HG03280 (cell line): ENCODE data around the gene TMEM42.
"Not testable (repeated sequence)": the region's sequence is repeated elsewhere in the genome, so short reads cannot be mapped to it uniquely, and the experiment has no call there.

Source experiments
- ATAC-seq: cut with Tn5 transposase; IDR thresholded peaks from one replicate; pipeline ENCODE4 v1.9.1; 2021; ENCODE audit warnings: mild to moderate bottlenecking, moderate library complexity; ENCODE audit not compliant: unreplicated experiment

The TMEM42 gene

DNA sequence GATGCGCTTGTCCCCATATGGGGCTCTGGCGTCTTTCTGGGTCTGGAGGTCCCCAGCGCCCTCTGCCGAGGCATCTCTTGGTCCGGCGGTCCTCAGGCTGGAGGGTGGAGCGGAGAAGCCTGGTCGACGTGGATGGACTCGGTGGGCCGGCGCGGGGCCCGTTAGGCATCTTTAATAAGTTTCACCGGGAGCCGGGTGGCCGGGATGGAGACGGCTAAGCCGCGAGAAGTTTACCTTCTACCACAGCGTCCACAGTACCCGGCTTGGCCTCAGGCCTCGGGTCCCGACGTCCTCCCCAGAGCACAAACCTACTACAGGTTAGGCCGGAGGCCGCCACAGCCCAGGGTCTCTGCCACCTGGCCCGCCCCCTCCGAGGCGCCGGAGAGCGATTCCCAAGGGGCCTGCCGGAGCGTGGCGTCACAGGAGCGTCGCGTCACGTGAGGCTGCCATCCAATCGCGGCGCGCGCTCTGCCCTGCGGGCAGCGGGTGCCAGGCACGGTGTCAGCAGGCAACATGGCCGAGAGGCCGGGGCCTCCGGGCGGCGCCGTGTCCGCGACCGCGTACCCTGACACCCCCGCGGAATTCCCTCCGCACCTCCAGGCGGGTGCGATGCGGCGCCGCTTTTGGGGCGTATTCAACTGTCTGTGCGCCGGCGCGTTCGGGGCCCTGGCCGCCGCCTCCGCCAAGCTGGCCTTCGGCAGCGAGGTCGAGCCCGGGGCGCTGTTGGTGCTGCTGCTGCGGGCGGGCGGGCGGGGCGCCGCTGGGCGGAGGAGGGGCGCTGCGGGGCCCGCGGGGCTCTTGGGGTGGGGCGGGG, at the start of gene TMEM42:
TMEM42 (plus strand) TSS at position 501 of the 814 bp plus-strand sequence; CDS start at position 514, 13 bp downstream.
- ATAC-seq = peak; percentile 97

DNA sequence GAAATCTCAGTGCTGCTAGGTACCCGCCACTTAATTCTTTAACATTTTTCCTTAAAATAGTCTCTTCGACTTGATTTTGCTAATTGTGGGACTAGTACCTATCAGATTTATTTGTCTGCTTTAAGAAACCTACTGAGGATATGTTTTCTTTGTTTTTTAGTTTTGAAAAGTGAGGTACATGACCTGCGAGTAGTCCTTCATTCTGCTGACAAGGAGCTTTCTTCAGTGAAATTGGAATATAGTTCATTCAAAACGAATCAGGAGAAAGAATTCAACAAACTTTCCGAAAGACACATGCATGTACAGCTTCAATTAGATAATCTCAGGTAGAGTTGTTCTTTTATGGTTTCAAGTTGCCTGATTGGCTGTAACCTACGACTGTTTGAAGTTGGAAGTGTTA, 47.0 kb upstream of the TMEM42 start:
- no peak for ATAC-seq

DNA sequence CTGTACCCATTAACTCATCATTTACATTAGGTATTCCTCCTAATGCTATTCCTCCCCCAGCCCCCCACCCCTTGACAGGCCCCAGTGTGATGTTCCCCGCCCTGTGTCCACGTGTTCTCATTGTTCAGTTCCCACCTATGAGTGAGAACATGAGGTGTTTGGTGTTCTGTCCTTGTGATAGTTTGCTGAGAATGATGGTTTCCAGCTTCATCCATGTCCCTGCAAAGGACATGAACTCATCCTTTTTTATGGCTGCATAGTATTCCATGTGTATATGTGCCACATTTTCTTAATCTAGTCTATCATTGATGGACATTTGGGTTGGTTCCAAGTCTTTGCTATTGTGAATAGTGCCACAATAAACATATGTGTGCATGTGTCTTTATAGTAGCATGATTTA, 45.4 kb upstream of the TMEM42 start:
- ATAC-seq = not testable (repeated sequence)

DNA sequence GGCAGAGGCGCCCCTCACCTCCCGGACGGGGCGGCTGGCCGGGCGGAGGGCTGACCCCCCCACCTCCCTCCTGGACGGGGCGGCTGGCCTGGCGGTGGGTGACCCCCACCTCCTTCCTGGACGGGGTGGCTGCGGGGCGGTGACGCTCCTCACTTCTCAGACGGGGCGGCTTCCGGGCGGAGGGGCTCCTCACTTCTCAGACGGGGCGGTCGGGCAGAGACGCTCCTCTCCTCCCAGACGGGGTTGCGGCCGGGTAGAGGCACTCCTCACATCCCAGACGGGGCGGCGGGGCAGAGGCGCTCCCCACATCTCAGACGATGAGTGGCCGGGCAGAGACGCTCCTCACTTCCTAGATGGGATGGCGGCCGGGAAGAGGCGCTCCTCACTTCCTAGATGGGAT, 40.5 kb upstream of the TMEM42 start:
- not testable (repeated sequence) for ATAC-seq

DNA sequence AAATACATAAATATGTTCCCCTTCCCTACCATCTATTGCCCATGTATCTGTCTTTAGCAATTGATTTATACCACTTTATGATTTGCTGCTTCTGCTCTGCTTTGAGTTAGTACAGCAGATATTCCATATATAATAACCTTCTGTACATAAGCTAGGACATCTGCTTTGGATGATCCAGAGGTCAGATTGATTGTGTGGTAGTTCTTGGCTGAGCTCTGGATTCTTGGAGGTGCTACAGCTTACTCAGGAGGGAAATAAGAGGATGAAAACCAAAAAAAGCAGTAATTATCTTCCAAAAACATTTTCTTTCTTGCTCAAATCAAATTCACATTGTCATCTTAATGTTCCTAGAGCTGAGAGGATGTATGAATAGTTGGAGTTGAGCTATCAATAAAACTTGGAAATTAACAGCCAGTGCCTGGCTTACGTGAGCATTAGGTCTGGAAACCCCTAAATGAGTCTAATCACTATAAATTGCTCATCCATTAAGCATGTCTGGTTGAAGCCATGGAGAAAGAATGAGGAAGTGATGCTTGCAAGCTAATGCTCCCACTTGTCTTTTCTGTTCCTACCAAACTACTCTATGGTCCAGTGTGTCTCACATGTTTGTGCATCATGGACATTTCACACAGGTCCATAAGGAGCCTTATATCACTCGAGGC, 36.3 kb upstream of the TMEM42 start:
- no peak for ATAC-seq

DNA sequence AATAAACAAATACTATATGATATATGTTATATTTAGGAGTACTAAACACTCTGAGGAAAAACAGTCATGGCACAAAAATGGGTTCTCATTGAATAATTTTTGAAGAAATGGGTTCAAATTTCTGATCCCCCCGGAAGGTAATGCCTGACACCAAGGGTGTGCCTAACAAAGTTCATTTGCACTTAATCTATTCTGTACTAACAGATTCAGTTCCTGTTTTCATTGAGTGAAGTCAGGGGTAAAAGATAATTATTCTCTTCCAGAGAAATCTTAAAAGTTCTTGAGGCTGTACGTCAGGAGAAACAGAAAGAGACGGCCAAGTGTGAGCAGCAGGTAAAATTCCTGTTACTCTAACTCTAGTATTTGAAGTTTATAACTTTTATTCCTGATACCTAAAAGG, 34.5 kb upstream of the TMEM42 start:
- ATAC-seq = no peak

DNA sequence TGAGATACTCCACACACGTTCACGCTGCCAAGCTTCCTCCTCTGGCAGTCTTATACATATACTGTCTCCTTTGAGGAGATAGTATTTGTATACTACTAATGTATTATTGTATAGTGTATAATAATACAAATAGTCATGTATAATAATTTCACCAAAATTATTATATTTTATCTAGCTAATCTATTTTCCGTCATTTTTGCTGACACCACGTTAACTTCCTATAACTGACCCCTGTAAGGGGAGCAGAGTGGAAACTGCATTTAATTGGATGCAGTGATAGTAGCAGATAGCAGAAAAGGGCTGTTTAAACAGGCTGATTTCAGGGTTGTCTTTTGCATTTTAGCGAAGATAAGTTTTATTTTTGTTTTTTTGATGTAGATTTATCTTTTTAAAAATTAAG, 30.5 kb upstream of the TMEM42 start:
- no peak for ATAC-seq

DNA sequence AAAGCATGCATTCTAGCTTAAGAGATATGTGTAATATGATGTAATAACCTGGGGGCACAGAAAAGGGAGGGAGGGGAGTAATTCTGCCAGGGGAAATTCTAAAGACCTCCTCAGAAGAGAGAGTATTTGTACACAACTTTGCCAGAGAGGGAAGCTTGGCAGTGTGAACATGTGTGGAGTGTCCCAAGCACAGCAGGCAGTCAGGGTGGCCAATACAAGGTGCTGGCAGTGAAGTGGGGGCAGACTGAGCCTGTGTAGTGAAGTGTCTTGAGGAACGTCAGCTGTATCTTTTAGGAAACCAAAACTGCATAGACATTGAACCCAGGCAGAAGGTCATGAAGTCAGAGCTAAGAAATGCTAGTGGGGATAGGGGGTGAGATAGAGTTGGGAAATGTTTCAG, 29.7 kb upstream of the TMEM42 start:
- ATAC-seq = no peak

DNA sequence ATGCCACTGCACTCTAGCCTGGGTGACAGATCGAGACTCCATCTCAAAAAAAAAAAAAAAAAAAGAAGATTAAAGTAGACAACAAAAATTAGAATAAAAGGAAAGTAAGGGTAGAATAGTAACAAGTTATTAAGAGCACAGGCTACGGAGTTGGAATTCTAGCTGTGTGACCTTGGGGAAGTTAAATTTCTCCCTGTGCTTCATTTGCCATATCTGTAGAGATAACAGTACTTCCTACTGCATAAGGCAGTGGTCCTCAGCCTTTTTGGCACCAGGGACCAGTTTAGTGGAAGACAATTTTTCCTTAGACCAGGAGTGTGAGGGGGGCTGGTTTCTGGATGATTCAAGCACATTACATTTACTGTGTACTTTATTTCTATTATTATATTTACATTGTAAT, 28.7 kb upstream of the TMEM42 start:
- no peak for ATAC-seq

DNA sequence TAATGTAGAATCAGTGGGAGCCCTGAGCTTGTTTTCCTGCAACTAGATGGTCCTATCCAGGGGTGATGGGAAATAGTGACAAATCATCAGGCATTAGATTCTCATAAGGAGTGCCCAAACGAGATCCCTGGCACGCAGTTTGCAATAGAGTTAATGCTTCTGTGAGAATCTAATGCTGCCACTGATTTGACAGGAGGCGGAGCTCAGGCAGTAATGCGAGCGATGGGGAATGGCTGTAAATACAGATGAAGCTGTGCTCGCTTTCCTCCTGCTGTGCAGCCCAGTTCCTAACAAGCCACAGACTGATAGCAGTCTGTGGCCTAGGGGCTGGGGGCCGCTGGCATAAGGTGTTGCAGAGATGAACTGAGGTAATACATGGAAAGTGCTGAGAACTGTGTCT, 28.3 kb upstream of the TMEM42 start:
- no peak for ATAC-seq

DNA sequence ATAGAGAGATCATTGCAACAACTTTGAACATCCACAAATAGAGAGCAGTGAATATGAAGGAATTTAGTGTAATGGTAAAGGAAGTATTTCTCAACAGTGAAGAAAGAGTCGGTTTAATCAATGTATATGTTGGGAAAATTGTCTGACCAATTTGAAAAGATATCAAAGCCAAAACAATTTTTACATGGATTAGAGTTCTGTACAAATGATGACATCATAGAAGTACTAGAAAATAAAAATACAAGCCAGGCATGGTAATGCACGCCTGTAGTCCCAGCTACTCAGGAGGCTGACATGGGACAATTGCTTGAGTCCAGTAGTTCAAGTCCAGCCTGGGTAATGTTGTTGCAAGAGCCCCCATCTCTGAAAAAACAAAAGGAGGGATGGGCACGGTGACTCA, 26.0 kb upstream of the TMEM42 start:
- no peak for ATAC-seq

DNA sequence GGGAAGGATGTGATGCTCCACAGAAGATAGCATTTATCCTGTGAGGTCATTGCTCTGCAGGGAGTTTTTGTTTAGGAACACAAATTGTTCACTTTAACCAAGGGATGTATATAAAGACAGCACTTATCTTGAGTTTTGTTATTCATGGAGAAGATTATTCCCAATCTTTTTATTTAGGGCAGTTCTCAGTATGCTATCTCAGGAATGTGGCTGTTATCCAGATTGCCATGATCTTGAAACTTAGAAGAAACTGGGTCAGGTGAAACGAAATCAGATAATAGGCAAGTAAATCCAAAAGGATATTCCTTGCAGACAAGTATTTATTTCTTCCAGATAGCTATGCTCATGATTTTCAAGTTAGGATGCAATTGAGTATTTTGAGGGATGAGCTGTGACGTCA, 19.3 kb upstream of the TMEM42 start:
- ATAC-seq = no peak

DNA sequence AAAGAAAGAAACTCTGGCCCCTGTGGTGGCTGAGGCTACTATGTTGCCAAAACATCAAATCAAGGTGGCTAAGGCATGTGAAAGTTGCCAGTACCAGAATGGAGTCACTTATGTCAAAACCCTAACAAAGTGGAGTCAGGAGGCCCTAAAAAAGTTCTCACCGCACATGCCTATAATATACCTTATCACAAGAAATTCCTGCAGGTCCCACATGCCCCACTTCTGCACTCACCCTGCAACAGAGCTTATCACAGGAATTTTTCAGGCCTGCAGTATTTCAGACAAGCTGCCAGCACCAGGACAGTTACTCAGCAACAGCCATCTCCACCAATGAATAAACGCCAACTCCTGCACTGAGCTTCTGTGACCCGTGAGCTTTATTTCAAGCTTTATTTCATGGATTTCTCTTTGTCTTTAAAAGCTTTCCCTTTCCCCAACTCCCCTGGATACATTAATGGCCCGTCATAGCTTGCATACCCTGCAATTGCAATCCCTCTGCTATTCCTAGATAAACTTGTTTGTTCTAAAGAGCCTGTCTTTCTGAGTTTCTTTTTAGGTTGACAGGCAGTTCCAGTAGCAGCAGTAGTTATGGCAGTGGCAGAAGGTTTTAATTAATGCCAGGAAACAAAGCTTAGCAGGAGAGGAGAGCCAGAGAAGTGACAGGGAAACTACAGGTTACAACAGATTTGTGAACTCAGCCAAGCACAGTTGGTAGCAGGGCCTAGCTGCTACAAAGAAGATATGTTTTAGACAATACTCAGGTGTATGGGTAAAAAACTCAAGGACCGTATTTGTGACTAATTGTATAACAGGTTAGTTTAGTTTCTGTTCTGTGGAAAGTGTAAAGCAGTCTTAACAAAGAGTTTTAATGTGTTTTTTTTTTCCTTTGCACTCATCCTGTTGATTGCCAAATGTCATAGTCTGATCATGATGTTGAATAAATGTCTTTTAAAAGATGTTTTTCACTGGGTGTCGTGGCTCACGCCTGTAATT, 15.9 kb upstream of the TMEM42 start:
- ATAC-seq = no peak

DNA sequence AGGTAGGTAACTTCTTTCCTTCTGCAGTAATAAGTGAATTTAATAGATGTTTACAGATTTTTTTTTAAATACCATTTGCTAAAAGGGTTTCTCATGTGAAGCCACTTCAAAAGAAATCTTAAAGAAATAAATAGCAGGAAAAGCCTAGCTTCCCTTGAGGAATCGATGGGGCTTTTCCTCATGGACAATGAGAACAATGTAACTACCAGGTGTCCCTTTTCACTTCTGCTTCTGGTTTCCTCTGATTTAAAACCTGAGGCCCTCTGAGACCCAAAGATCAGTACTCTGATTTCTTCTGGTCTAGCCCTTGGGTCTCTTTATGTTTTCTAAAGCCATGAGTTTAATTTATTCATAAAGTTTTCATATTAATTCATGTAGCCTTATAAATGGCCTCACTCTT, 13.1 kb upstream of the TMEM42 start:
- no peak for ATAC-seq

DNA sequence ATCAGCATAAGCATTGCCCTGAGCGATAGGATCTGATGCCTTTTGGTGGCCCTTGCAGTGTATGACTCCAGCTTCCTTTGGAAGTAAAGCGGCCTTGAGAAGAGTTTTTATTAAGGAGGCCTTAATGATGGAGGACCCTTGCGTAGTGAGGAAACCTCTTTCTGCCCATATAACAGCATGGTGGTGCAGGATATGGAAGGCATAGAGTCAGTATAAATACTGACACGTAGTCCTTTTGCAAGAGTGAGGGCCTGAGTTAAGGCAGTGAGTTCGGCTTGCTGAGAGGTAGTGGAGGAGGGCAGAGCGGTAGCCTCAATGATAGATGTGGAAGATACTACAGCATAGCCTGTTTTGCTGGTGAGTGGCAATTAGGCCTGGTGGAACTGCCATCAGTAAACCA, 5.0 kb upstream of the TMEM42 start:
- ATAC-seq = not testable (repeated sequence)

DNA sequence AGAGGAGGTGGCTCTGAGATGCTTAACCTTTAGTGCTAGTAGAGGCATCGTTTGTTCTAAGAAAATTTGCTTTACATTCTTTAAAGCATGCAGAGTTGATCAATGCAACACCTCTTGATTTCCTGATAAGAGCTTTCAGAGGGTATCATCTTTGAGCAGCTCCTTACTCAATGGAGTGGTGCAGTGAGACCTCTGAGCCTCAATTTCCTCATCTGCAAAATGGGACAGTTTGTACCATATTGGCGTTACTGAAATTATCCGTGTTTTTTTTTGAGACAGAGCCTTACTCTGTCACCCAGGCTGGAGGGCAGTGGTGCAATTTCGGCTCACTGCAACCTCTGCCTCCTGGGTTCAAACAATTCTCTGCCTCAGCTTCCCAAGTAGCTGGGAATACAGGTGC, 1.6 kb upstream of the TMEM42 start:
- no peak for ATAC-seq

DNA sequence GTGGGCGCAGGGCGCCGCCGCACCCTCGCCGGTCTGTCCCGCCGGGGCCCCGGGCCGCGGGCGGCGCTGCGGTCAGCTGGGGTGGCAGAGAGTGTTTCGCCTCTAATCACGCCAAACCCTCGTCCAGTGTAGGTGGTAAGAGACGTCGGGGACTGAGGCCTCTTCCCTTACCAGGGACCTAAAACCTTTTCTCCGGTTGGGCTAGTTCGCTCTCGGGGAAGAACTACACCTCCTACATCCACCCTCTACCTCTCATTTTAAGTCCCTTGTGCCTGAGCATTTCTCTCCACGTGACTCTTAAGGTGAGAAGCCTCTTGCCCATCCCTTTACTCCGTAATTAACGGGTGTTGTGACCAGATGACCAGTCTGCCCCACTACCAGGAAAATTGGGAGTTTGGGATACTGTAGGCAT, 520 bp downstream of the TMEM42 start:
- peak; percentile 29 for ATAC-seq

DNA sequence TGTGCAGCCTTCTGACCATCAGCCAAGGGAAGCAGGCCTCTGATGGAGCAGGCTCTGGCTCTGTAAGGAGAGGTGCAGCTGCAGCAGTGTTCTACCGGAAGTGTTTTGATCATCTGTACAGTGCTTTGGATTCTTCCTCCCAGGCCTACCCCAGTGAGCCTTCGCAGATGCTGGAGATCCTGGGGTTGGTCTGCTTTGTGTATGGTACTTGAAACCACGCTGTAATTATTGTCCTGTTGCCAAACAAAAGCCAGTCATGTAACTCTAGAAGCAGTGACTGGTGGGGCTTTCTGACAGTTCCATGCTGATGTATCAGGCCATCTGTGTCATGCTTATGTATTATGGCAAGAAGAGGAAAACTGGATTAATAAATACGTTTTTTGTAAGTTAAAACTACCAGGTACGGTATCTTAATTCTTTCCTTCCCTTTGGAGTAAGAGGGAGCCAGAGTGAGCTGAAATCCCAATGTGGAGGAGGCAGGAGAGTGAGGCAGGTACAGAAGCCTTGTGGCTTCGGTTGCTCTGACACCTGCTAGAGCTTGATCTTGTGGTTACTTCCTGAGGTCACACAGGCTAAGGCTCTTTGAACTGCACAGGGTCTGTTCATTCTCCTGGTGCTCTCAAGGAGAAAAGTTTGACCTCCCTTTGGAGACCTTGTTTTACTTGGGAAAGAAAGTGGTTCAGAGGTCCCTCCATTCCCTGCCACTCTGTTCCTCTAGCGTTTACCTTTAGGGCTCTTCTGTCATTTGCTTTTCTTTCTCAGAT, 3.7 kb downstream of the TMEM42 start:
- ATAC-seq = no peak

DNA sequence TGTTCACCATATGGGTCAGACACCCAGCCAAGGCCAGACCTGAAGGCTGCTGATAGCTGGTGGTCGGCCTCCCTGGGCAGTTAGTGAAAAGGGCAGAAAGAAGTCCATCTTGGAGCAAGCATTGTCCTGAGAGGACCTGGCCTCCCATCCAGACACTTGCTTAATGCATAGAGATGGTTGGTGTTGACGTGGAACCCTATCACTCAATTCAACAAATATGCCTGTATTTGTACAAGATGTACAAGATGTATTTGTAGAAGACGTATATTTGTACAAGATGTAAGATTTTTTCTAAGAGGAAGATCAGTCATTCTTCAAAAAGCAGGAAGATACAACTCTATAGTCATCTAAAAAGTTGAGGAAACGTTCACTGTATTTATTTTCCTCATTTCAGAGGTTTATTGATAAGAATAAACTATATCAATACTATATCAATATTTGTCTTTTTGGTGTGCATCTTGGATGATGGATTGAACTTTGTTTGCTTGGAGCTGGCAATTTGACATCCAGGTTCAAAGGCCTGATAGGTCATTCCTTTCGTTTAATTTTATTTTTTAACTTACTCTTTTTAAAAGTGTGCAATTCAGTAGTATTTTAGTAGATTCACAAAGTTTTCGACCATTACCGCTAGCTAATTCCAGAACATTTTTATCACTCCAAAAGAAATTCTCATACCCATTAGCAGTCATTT, 5.9 kb downstream of the TMEM42 start:
- no peak for ATAC-seq
